NCI-H187 (cell line): ENCODE measurements around the gene ALPK3.

Source experiments
- DNase-seq, 2 experiments: peaks; one replicate each; lab custom pipeline; 2025; lab: John Stamatoyannopoulos, UW

ALPK3 gene

DNA sequence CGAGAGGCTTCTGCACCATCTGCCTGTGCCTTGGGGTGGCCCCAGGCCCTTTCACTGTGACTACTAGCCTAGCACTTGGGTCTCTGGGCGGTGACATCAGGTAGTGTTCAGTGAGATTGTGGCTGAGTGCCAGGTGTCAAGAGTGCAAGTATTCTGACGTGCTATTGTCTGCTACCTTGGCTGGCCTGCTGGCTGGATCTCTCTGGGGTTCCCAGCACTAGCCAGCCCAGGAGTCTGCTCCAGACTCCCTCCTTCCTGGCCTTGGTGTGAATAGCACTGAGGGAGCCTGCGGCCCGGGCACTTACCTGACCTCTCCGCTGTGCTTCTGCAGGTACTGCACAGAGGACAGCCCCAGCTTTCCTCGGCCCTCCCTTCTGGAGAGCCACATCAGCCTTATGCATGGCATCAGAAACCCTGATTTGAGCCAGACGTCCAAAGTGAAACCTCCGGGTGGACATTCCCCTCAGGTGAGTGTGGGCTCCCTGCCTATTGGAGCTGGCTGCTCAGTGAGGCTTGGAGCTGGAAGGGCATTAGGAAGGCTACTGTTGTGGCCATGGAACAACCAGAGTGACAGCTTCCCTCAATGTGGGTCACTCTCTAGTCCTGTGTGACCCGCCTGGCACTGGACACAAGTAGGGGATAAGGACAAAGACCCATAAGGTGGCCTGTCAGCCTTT lies 17.5 kb upstream of the ALPK3 start:
- no peak for DNase-seq

- no peak for DNase-seq
Observed at GRCh38 chr15:84800365-84800806, 16.8 kb upstream of the ALPK3 start.

GRCh38 chr15:84804005-84804900 lies 12.9 kb upstream of the ALPK3 start:
- DNase-seq = no peak

- no peak for DNase-seq
Observed at GRCh38 chr15:84805221-84805620, 11.9 kb upstream of the ALPK3 start.

GRCh38 chr15:84807228-84807627 lies 9.9 kb upstream of the ALPK3 start:
- DNase-seq = no peak

DNA sequence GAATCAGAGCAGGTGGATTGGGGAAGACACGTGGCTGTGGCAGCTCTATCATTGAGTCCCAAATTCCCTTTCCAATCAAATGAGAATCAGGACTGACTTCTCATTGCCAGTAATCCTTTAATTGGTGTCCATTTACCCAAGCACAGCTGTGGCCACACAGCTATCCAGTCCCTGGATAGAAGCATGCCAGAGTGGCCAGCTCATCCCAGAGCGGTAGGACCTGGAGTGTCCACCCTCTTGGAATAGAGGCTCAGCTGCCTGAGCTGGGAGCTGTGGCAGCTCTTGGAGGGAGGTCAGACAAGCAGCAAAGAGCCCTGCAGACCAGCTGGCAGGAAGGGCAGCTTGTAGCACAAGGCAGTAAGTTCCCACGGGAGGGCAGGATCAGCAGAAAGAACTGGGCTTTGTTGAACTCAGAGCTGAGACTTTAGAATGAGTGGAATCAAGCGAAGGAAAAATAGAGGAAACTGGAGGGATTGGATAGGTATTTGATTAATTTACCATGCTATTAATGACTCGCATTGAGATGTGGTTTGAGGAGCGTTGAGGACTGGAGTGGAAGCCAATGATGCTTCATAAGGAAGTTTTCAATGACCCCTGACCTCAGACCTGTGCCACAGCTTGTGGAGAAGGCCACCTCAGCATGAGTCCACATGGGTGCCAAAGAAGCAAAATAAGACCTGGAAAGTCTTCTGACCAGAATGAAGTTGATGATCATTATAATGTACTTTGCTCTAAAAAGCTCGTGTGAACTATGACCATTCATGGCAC lies 6.9 kb upstream of the ALPK3 start:
- no peak for DNase-seq

DNA sequence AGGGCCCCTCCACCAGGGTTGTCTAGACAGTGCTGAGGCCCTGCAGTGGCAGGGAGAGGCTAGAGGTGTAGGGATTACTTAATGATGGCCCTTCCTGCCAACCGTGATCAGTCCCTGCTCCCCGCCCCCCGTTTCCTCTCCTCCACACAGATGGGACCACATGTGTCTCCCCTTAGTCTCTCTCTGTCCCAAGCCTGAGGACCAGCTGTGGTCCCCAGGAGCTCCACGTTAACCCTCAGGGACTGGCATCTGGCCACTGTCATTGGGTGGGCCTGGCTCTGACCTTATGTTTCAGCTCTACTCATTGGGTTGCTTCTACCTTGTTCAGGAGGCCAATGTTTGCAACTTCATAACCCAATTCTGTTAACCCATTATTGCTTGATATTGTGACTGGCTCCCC lies 6.0 kb upstream of the ALPK3 start:
- no peak for DNase-seq

DNA sequence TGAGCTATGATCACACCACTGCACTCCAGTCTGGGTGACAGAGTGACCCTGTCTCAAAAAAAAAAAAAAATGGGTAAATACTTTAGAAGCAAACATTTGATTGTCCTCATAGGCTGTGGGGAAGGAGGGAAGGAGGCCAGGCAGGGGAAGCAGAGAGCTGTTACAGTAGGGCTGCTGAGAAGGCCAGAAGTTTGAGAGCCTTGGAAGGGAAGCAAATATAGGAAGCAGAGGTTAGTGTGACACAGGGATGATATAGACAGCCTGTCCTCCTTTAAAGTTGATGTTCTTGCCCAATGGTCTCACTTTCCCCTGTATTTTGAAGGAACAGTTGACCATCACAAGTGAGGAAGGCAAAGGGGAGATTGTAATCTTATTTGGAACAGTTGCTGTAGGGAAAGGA lies 5.3 kb upstream of the ALPK3 start:
- no peak for DNase-seq

- no peak for DNase-seq
Observed at GRCh38 chr15:84812842-84813241, 4.3 kb upstream of the ALPK3 start.

GRCh38 chr15:84813435-84813834 lies 3.7 kb upstream of the ALPK3 start:
- no peak for DNase-seq

DNA sequence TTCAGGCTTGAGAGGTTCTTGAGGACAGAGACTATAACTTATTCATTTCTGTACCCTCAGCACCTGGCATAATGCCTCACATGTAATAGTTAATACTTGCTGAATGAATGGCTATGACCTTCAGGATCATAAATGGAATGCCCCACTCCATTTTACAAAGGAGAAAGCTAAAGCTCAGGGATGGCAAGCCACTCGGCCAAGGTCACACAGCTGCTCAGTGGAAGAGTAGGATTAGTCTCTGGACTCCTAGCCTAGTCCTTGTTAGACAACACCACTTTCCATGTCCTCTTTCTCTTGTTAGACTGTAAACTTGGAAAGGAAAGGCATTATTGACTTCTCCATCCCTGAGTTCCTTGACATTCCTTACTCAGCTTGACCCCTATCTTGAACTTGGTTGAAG lies 3.2 kb upstream of the ALPK3 start:
- no peak for DNase-seq

GRCh38 chr15:84814916-84815315 lies 2.2 kb upstream of the ALPK3 start:
- no peak for DNase-seq

- DNase-seq = no peak
Observed at GRCh38 chr15:84817466-84818081, 418 bp downstream of the ALPK3 start.

DNA sequence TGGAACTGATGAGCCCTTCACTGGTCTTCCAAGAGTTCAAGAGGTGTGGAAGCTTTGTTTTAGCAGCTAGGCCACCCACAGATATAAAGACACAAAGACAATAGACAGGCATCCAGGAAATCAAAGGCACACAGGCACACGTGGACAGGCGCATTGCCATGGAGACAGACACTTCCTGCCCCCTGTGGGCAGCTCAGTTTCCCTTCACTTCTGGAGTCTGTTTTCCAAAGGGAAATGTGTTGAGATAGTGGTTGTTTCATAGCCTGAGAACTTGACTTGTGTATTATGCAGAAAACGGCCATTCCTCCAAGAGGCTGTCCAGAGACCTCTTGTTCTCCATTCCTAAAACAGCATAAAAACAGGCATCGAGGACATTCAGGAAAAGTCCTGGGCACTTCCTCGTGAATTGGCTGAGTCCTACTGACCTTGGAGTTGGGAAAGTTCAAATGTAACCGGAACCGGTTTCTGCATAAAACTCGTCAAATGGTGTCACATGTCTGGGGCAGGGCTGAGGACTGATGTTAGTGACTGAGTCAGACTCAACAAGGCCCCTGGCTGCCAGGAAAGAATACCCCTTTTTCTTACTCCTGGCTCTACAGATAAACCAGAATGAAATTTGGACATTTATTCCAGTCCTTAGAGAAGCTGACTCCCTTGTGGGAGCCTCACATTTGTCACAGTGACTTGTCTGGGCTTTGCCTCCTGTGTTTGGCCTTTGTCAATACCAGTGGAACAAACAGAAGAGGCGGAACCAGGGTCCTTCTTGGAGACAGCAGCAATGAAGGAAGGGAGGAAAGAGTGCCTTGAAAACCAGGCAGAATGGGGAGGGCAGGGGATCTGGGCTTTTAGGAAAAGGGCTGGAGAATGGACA lies 1.3 kb downstream of the ALPK3 start:
- DNase-seq = no peak

GRCh38 chr15:84819291-84819768 lies 2.2 kb downstream of the ALPK3 start:
- no peak for DNase-seq

DNA sequence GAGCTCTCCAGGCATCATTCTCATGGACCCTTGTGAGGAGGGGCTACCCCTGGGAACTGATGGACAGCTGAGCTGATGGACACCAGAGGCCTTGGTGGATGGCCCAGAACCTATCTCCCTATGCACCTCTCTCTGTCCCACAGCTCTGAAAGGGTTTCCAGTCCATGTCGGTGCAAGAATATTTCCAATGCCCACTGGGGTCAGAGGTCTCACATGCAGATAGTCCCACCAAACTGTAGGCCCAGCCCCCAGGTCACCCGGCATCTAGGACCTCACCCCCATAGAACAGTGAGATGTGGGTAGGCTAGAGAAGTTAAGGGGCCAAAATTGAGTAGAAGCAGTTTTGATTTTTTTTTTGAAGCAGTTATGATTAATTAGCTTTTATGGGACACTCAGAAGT lies 2.6 kb downstream of the ALPK3 start:
- DNase-seq = no peak

GRCh38 chr15:84821501-84822021 lies 4.4 kb downstream of the ALPK3 start:
- DNase-seq = no peak

DNA sequence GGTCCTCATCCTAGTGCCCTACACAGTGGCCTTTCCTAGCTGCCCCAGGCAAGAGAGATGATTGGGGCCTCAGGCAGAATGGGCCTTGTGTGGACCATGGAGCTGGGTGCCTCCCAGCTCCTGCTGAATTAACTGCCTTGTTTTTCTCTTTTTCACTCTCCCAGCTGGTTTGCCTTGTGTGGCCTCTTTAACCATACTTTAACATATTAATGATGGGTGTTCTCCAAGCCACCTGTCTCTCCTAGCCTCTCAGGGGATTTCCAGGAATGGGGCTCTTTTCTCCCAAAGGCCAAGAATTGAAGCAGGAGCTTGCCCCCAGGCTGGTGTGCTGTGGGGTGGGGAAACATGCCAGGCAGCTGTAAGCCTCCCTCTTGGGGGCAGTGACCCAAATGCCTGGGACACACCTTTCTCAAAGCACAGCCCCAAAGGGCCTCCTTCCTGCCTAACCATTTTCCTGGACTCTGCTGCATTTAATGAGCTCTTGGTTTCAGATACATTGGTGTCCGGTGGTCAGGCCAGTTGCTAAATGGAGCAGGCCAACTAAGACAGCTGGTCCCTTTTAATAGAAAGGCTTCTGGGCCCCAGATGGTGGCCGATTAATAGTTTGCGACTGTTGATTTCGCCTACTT lies 5.6 kb downstream of the ALPK3 start:
- no peak for DNase-seq

- DNase-seq = no peak
Observed at GRCh38 chr15:84823282-84823878, 6.2 kb downstream of the ALPK3 start.
